Kidney (tissue), 14 donors: ENCODE data around the gene GRIP2. TPM values are rescaled to one million over a fixed set of nuclear protein-coding genes. Genes with fewer than 3 reads are reported as not detected.

Source experiments
- DNase-seq, 5 donors: peaks; one replicate each; pipeline ENCODE4 v3.0.0-alpha.2; 2013 to 2020
- FAIRE-seq: peaks from 2 replicates; lab custom pipeline; 2012; peaks lifted over from hg19 to GRCh38; lab: Jason Lieb, UNC
- H3K27ac ChIP-seq, 2 donors: one replicate each; pipeline ENCODE4 v1.7.0; 2013; ENCODE audit warnings: low read depth in 2 of 2, low read length in 2 of 2, inconsistent platforms in 1 of 2
- H3K27me3 ChIP-seq: one replicate; pipeline ENCODE4 v1.7.1; 2013; ENCODE audit warnings: low read length, inconsistent platforms; ENCODE audit not compliant: control insufficient read depth, insufficient read depth
- H3K36me3 ChIP-seq, 3 donors: one replicate each; pipeline versions ENCODE4 v1.7.0 to v1.7.1; 2013; ENCODE audit warnings: low read length in 3 of 3, control low read depth in 1 of 3, inconsistent platforms in 1 of 3; ENCODE audit not compliant: insufficient read depth in 3 of 3, control insufficient read depth in 2 of 3
- H3K4me1 ChIP-seq, 3 donors: one replicate each; pipeline versions ENCODE4 v1.7.0 to v1.7.1; 2013; ENCODE audit warnings: low read length in 3 of 3, inconsistent platforms in 1 of 3, low read depth in 1 of 3; ENCODE audit not compliant: control insufficient read depth in 2 of 3, insufficient read depth in 2 of 3
- H3K4me3 ChIP-seq, 3 donors: one replicate each; pipeline versions ENCODE4 v1.7.0 to v1.8.1; 2013; ENCODE audit warnings: low read length in 3 of 3, control low read depth in 1 of 3, inconsistent platforms in 1 of 3
- H3K9ac ChIP-seq, 3 donors: one replicate each; pipeline versions ENCODE4 v1.7.0 to v1.7.1; 2013; ENCODE audit warnings: low read length in 3 of 3, control low read depth in 1 of 3, inconsistent platforms in 1 of 3
- H3K9me3 ChIP-seq, 3 donors: one replicate each; pipeline versions ENCODE4 v1.7.0 to v1.7.1; 2013; ENCODE audit warnings: low read length in 3 of 3, control low read depth in 1 of 3, inconsistent platforms in 1 of 3; ENCODE audit not compliant: control insufficient read depth in 2 of 3, insufficient read depth in 1 of 3
- intact Hi-C: fragments of 100-400 bp; cut with DNase I; formaldehyde crosslinking; loops from one replicate; pipeline ENCODE4 v1.11.1; 2022
- polyA plus RNA-seq: library from polyadenylated mRNA; stranded (reverse); fragments of 350-450 nt; fragmentation: Illumina TruSeq; extraction: RNeasy Lipid Tissue Mini Kit (QIAGEN cat#74804); gene quantifications from one replicate; pipeline ENCODE4 v1.2.3, GENCODE V29; 2014; ENCODE audit warnings: low read depth, low replicate concordance; ENCODE audit not compliant: insufficient read depth
- total RNA-seq: library from RNA; stranded (reverse); fragmentation: NEBNext Ultra II Directional; extraction: Animal tissue kit (Norgen Biotek cat#: 25700); gene quantifications from one replicate; pipeline ENCODE4 v1.2.1, GENCODE V29; 2021
- TF ChIP-seq, protein P1 (sequence below): IDR thresholded peaks from 3 replicates; pipeline ENCODE4 v1.5.1; 2012; ENCODE audit warnings: mild to moderate bottlenecking, moderate library complexity, borderline replicate concordance; ENCODE audit not compliant: insufficient read depth; ENCODE audit errors: extremely low read depth
- donor health status: control.
- donor health status: control.
- donor health status: control.
- donor health status: control.
- donor health status: control.
- donor health status: DM: yes; HTN: yes; CAD: no.
- donor health status: Normal renal cell carcinoma (clear cell type).

The GRIP2 gene
- total and polyA plus RNA-seq, 2 donors from 2014 or later: 3.0 to 3.2 TPM

- no peak for DNase-seq
- no peaks in the 10 kb centered on the region for H3K9me3 ChIP-seq
Measured at GRCh38 chr3:14475621-14476020, 64.5 kb downstream of the GRIP2 start.

GRCh38 chr3:14474363-14475081, 65.6 kb downstream of the GRIP2 start:
- intact Hi-C loops: no loop called here

More at GRCh38 chr3:14475621-14476020, 64.5 kb downstream of the GRIP2 start:
- H3K4me3 ChIP-seq: no peak overlapping the region
- no peak for FAIRE-seq
- intact Hi-C loops: no loop called here
- TF ChIP-seq, protein P1, sequence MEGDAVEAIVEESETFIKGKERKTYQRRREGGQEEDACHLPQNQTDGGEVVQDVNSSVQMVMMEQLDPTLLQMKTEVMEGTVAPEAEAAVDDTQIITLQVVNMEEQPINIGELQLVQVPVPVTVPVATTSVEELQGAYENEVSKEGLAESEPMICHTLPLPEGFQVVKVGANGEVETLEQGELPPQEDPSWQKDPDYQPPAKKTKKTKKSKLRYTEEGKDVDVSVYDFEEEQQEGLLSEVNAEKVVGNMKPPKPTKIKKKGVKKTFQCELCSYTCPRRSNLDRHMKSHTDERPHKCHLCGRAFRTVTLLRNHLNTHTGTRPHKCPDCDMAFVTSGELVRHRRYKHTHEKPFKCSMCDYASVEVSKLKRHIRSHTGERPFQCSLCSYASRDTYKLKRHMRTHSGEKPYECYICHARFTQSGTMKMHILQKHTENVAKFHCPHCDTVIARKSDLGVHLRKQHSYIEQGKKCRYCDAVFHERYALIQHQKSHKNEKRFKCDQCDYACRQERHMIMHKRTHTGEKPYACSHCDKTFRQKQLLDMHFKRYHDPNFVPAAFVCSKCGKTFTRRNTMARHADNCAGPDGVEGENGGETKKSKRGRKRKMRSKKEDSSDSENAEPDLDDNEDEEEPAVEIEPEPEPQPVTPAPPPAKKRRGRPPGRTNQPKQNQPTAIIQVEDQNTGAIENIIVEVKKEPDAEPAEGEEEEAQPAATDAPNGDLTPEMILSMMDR: no peak
- H3K27me3 ChIP-seq: no peaks in the 10 kb centered on the region
- peaks cover 9 to 48% (median 34%) of the 10 kb centered on the region in 3 donors for H3K4me1 ChIP-seq
- peak overlapping the region in 1 of 3 donors; percentile 20 for H3K9ac ChIP-seq
- peaks cover 0 to 31% (median 5%) of the 10 kb centered on the region in 3 donors for H3K36me3 ChIP-seq
- no peak overlapping the region for H3K27ac ChIP-seq

GRCh38 chr3:14473411-14473891, 66.7 kb downstream of the GRIP2 start:
- H3K9ac ChIP-seq: no peak overlapping the region
- no peaks in the 10 kb centered on the region for H3K27me3 ChIP-seq
- DNase-seq: peak in 4 of 5 donors; percentile 48 to 94 (median 84)
- H3K27ac ChIP-seq: peak overlapping the region; percentile 79 to 93
- no peak overlapping the region for H3K4me3 ChIP-seq
- H3K9me3 ChIP-seq: no peaks in the 10 kb centered on the region
- peaks cover 9 to 45% (median 39%) of the 10 kb centered on the region in 3 donors for H3K4me1 ChIP-seq
- FAIRE-seq: peak; percentile 37
- intact Hi-C loops: no loop called here
- TF ChIP-seq, protein P1: no peak
- peaks cover 0 to 25% (median 2%) of the 10 kb centered on the region in 3 donors for H3K36me3 ChIP-seq

More at GRCh38 chr3:14474363-14475081, 65.6 kb downstream of the GRIP2 start:
- H3K4me1 ChIP-seq: peaks cover 9 to 40% (median 35%) of the 10 kb centered on the region in 3 donors
- no peaks in the 10 kb centered on the region for H3K27me3 ChIP-seq
- H3K27ac ChIP-seq: peak overlapping the region in 1 of 2 donors; percentile 93
- no peaks in the 10 kb centered on the region for H3K9me3 ChIP-seq
- no peak overlapping the region for H3K9ac ChIP-seq
- H3K4me3 ChIP-seq: no peak overlapping the region
- DNase-seq (no peak), FAIRE-seq (no peak)
- peaks cover 0 to 24% (median 3%) of the 10 kb centered on the region in 3 donors for H3K36me3 ChIP-seq
- TF ChIP-seq, protein P1: no peak
